ENCODE results near the gene ISM2.

DNA sequence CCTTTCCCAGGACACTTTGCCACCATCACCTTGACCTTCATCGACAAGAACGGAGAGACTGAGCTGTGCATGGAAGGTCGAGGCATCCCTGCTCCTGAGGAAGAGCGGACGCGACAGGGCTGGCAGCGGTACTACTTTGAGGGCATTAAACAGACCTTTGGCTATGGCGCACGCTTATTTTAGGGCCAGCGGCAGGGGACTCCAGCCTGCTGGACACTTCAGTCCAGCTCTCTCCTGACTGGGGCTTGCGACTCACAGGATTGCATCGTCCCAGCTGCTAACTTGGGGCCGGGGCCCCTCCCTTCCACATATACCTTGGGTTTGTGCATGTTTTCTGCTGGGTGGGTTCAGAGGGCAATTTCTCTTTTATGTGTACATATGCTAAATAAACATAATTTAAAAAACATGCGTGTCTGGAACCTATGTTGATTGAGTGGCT, 29.5 kb downstream of the ISM2 start:
- TF ChIP-seq, protein P1, sequence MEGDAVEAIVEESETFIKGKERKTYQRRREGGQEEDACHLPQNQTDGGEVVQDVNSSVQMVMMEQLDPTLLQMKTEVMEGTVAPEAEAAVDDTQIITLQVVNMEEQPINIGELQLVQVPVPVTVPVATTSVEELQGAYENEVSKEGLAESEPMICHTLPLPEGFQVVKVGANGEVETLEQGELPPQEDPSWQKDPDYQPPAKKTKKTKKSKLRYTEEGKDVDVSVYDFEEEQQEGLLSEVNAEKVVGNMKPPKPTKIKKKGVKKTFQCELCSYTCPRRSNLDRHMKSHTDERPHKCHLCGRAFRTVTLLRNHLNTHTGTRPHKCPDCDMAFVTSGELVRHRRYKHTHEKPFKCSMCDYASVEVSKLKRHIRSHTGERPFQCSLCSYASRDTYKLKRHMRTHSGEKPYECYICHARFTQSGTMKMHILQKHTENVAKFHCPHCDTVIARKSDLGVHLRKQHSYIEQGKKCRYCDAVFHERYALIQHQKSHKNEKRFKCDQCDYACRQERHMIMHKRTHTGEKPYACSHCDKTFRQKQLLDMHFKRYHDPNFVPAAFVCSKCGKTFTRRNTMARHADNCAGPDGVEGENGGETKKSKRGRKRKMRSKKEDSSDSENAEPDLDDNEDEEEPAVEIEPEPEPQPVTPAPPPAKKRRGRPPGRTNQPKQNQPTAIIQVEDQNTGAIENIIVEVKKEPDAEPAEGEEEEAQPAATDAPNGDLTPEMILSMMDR (IDR thresholded peaks at IDR 0.05; ENCODE audit: borderline replicate concordance, extremely low read depth, low read length, poor library complexity, severe bottlenecking): no peak
- no peak for TF ChIP-seq EZH2 (IDR thresholded peaks at IDR 0.05; ENCODE audit: borderline replicate concordance, low read depth, low read length, severe bottlenecking)

Data from DND-41 (cell line).